ENCODE results near the gene MAD1L1.

DNA sequence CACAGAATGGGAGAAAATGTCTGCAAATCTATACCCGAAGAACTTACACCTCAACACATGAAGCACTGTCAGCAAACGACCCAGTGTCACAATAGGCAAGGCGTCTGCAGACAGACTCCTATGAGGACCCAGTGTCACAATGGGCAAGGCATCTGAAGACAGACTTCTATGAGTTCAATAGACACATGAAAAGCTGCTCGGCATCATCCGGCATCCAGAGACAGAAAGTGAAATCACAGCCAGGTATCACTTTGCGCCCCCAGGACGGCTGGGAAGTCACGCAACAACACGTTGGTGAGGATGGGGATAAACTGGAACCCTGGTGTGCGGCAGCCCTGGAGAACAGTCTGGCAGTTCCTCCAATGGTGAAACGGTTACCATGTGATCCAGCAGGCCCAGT, 289.4 kb downstream of the MAD1L1 start:
- TF ChIP-seq, protein P1, sequence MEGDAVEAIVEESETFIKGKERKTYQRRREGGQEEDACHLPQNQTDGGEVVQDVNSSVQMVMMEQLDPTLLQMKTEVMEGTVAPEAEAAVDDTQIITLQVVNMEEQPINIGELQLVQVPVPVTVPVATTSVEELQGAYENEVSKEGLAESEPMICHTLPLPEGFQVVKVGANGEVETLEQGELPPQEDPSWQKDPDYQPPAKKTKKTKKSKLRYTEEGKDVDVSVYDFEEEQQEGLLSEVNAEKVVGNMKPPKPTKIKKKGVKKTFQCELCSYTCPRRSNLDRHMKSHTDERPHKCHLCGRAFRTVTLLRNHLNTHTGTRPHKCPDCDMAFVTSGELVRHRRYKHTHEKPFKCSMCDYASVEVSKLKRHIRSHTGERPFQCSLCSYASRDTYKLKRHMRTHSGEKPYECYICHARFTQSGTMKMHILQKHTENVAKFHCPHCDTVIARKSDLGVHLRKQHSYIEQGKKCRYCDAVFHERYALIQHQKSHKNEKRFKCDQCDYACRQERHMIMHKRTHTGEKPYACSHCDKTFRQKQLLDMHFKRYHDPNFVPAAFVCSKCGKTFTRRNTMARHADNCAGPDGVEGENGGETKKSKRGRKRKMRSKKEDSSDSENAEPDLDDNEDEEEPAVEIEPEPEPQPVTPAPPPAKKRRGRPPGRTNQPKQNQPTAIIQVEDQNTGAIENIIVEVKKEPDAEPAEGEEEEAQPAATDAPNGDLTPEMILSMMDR (IDR thresholded peaks at IDR 0.05; ENCODE audit: low read depth, low read length, poor library complexity, severe bottlenecking) = no peak
- TF ChIP-seq EZH2phosphoT487 (IDR thresholded peaks at IDR 0.05; ENCODE audit: borderline replicate concordance, low read length) = no peak
